Right atrium auricular region (tissue), 2 donors: ENCODE data around the gene REV3L. TPM values are rescaled to one million over a fixed set of nuclear protein-coding genes. Genes with fewer than 3 reads are reported as not detected.

Source experiments
- DNase-seq: peaks from one replicate; pipeline ENCODE4 v3.0.0-alpha.2; 2019; ENCODE audit warnings: low spot score
- H3K27ac ChIP-seq, 2 donors: fragments of 200-600 bp; sonication (generic); 1 replicate in 1 of 2; 2 replicates in 1 of 2; pipeline ENCODE4 v1.5.1; 2016 to 2019
- H3K27me3 ChIP-seq, 2 donors: fragments of 200-600 bp; sonication (generic); one replicate each; pipeline versions ENCODE4 v1.5.1 to v1.6.0; 2017 to 2019
- H3K36me3 ChIP-seq: fragments of 200-600 bp; sonication (generic); one replicate; pipeline ENCODE4 v1.5.1; 2016
- H3K4me1 ChIP-seq, 2 donors: fragments of 200-600 bp; sonication (generic); one replicate each; pipeline versions ENCODE4 v1.5.1 to v1.6.0; 2017 to 2019
- H3K4me3 ChIP-seq, 2 donors: fragments of 200-600 bp; sonication (generic); 1 replicate in 1 of 2; 2 replicates in 1 of 2; pipeline ENCODE4 v1.5.1; 2017 to 2019; ENCODE audit warnings: mild to moderate bottlenecking in 1 of 2, moderate library complexity in 1 of 2
- H3K9me3 ChIP-seq, 2 donors: fragments of 200-600 bp; sonication (generic); one replicate each; pipeline ENCODE4 v1.5.1; 2019
- total RNA-seq, 2 donors: library from RNA; depleted of rRNA; stranded (reverse); fragments of >200 nt; gene quantifications; one replicate each; pipeline ENCODE4 v1.1.0, GENCODE V29; 2016
- TF ChIP-seq, protein P1 (sequence below), 2 donors: fragments of 200-600 bp; sonication (generic); IDR thresholded peaks; one replicate each; pipeline ENCODE4 v1.5.1; 2019; ENCODE audit warnings: antibody characterized with exemption in 2 of 2

The REV3L gene
- total RNA-seq, 2 donors from 2014 or later, result 14.5 to 34.2 TPM

DNA sequence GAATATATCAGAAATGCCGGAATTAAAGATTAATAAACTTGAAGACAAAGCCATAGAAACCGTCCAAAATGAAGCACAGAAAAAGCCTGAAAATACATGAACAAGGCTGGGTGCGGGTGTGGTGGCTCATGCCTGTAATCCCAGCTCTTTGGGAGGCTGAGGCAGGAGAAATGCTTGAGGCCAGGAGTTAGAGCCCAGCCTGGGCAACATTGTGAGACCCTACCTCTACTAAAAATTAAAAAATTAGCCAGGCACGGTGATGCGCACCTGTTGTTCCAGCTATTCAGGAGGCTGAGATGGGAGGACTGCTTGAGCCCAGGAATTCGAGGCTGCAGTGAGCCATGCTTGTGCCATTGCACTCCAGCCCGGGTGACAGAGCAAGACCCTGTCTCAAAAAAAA lies 32.9 kb downstream of the REV3L start:
- DNase-seq, result no peak
- H3K36me3 ChIP-seq, result no peaks in the 10 kb centered on the region
- H3K9me3 ChIP-seq, result no peaks in the 10 kb centered on the region
- peaks cover 0 to 16% of the 10 kb centered on the region in 2 donors for H3K4me1 ChIP-seq
- no peak overlapping the region for H3K27ac ChIP-seq
- H3K27me3 ChIP-seq, result no peaks in the 10 kb centered on the region
- TF ChIP-seq, protein P1, sequence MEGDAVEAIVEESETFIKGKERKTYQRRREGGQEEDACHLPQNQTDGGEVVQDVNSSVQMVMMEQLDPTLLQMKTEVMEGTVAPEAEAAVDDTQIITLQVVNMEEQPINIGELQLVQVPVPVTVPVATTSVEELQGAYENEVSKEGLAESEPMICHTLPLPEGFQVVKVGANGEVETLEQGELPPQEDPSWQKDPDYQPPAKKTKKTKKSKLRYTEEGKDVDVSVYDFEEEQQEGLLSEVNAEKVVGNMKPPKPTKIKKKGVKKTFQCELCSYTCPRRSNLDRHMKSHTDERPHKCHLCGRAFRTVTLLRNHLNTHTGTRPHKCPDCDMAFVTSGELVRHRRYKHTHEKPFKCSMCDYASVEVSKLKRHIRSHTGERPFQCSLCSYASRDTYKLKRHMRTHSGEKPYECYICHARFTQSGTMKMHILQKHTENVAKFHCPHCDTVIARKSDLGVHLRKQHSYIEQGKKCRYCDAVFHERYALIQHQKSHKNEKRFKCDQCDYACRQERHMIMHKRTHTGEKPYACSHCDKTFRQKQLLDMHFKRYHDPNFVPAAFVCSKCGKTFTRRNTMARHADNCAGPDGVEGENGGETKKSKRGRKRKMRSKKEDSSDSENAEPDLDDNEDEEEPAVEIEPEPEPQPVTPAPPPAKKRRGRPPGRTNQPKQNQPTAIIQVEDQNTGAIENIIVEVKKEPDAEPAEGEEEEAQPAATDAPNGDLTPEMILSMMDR (IDR thresholded peaks at IDR 0.05), result no peak
- no peak overlapping the region for H3K4me3 ChIP-seq

DNA sequence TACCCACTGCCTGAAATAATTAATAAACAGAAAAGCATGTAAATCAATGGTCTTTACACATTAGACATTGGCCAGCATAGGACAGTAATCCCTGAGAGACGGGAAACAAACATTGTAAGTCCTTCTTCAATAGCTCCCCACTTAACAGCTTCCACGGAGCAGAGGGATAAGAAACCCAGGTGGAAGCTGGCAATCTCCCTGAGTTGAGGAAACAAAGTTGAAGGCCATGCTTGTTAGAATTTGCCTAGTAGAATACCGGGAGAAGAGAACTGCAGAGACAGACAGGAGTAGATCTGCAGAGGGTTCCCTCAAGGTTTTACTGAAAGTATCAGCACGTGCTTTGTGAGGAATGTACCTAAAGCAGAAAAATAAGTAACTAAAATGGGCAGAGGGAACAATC lies 33.9 kb downstream of the REV3L start:
- peaks cover 0 to 16% of the 10 kb centered on the region in 2 donors for H3K4me1 ChIP-seq
- no peaks in the 10 kb centered on the region for H3K36me3 ChIP-seq
- H3K4me3 ChIP-seq, result no peak overlapping the region
- TF ChIP-seq, protein P1 (IDR thresholded peaks at IDR 0.05), result no peak
- H3K27me3 ChIP-seq, result no peaks in the 10 kb centered on the region
- H3K27ac ChIP-seq, result no peak overlapping the region
- no peak for DNase-seq
- no peaks in the 10 kb centered on the region for H3K9me3 ChIP-seq

DNA sequence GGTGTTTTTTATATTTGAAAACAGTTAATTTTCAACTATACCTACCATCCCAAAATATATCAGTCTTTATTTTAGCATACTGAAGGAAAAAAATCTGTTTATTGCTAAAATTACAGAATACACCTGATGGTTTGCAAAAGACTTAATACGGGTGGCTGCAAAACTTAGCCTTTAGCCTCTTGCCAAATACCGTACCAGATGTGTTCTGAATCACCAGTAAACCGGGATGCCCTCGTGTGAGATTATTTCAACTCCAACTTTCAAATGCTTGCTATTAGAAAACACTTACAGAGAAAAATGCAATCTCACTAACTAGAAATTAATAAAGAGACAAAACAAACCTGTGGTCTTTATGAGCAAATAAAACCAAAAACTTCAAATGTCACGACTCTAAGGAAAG lies 36.0 kb downstream of the REV3L start:
- TF ChIP-seq, protein P1 (IDR thresholded peaks at IDR 0.05), result no peak
- no peaks in the 10 kb centered on the region for H3K9me3 ChIP-seq
- no peak overlapping the region for H3K4me3 ChIP-seq
- no peak for DNase-seq
- H3K4me1 ChIP-seq, result peaks cover 0 to 16% of the 10 kb centered on the region in 2 donors
- no peak overlapping the region for H3K27ac ChIP-seq
- no peaks in the 10 kb centered on the region for H3K36me3 ChIP-seq
- H3K27me3 ChIP-seq, result no peaks in the 10 kb centered on the region

DNA sequence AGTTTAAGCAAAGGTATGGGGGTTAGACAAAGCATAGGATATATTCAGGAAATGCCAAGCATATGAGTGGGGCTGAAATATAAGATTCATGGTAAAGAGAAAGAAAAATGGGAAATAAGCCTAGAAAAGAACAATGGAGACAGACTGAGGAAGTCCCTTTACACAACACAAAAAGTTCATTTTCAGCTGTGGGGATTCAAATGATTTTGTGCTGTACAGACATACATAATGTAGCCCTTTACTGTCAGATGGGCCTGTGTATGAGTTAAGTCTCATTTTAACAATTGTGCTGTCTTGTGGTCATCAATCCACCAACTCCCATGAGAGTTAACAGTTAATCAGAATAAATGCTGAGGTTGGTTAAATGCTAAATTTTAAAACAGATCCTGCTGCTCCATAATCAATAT lies 37.2 kb downstream of the REV3L start:
- H3K4me1 ChIP-seq, result peaks cover 0 to 8% of the 10 kb centered on the region in 2 donors
- no peak overlapping the region for H3K4me3 ChIP-seq
- no peaks in the 10 kb centered on the region for H3K27me3 ChIP-seq
- no peak for DNase-seq
- H3K9me3 ChIP-seq, result no peaks in the 10 kb centered on the region
- H3K36me3 ChIP-seq, result no peaks in the 10 kb centered on the region
- TF ChIP-seq, protein P1 (IDR thresholded peaks at IDR 0.05), result no peak
- no peak overlapping the region for H3K27ac ChIP-seq

DNA sequence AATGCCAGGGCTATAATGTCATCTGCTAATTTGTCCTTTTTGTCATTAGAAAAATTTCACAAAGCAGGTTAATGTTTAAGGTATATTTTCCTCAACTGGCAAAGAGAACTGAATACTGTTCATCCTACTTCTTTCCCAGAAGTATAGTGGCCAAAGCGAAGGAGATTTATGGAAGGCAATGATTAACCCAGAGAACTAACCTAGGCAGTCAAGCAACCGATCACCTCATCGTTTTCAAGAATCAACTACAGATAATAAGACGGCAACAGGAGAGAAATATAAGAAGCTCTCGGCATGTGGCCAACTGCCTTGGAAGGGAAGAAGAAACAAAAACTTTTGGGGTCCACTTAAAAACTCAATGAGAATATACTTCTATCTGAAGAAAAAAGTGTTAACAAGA lies 38.2 kb downstream of the REV3L start:
- no peak overlapping the region for H3K27ac ChIP-seq
- H3K4me1 ChIP-seq, result peaks cover 0 to 8% of the 10 kb centered on the region in 2 donors
- no peaks in the 10 kb centered on the region for H3K9me3 ChIP-seq
- DNase-seq, result no peak
- H3K27me3 ChIP-seq, result no peaks in the 10 kb centered on the region
- no peaks in the 10 kb centered on the region for H3K36me3 ChIP-seq
- no peak overlapping the region for H3K4me3 ChIP-seq
- TF ChIP-seq, protein P1 (IDR thresholded peaks at IDR 0.05), result no peak

DNA sequence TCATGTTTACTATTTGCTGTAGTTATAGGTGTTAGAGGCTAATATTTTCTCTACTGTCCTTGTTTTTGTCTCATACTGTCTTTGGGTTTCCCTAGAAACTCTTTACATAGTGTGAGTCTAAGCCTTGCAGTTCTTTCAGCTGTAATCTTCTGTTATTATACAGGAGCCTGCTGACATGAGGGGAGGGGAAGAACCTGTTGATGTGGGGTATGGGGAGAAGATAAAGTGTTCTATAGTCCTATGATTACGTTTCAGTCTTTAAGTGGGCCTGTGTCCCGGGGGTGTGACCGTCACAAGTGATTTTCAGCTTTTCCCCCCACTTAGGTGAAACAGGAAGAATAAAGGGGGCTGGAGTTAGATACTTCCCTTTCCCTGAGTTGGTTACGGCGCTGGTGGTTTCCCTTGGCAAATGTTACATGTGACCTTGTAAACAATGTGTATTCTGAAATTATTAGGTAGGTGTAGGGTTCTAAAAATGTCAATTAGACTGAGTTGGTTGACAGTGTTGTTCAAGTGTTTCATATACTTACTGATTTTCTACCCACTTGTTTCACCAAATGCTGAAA lies 41.3 kb downstream of the REV3L start:
- no peak overlapping the region for H3K27ac ChIP-seq
- DNase-seq, result no peak
- no peaks in the 10 kb centered on the region for H3K27me3 ChIP-seq
- H3K36me3 ChIP-seq, result no peaks in the 10 kb centered on the region
- H3K4me1 ChIP-seq, result no peaks in the 10 kb centered on the region
- TF ChIP-seq, protein P1 (IDR thresholded peaks at IDR 0.05), result no peak
- no peak overlapping the region for H3K4me3 ChIP-seq
- H3K9me3 ChIP-seq, result no peaks in the 10 kb centered on the region
